EH (cell line): ENCODE data around the gene FBXO42.

Experiments
- DNase-seq: peaks from one replicate; pipeline ENCODE4 v3.0.0-alpha.2; 2015; ENCODE audit warnings: low read depth

The FBXO42 gene

GRCh38 chr1:16204634-16205333 is 147.5 kb downstream of the FBXO42 start:
- DNase-seq = no peak

DNA sequence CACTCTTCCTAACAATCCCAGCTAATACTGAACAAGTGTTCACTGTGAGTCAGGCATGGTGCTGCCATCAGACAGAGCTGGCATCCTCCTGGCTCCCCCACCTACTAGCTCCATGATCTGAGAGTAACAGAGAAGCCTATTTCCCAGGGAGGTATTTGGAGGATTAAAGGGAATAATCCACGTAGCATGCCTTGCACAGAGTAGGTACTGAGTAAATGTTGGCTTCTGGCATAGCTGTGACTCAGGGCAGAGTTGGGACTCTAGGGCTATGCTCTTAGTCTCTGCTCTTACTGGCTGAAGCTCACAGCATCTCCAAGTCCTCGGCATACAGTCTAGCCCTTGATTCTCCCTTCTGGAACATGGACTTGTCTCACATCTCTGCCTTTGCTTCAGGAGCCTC is 148.1 kb downstream of the FBXO42 start:
- DNase-seq = no peak

- DNase-seq = no peak
These were observed 148.7 kb downstream of the FBXO42 start for GRCh38 chr1:16203550-16203949.

GRCh38 chr1:16202281-16203210 is 149.7 kb downstream of the FBXO42 start:
- DNase-seq = no peak

DNA sequence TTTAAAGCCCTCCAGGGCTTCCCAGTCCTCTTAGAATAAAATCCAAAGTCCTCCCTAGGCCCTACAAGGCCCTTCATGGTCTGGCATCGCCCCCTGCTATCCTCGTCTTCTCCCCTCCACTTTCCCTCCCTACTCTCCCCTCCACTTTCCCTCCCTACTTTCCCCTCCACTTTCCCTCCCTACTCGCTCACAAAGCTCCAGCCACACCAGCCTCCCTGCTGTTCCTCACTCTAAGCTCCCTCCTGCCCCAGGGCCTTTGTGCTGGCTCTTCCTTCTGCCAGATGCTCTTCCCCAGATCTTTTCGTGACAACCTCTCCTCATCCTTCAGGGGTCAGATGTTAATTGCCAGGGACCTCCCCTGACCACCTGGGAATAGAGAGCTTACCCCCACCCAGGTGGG is 152.6 kb downstream of the FBXO42 start:
- DNase-seq = no peak

DNA sequence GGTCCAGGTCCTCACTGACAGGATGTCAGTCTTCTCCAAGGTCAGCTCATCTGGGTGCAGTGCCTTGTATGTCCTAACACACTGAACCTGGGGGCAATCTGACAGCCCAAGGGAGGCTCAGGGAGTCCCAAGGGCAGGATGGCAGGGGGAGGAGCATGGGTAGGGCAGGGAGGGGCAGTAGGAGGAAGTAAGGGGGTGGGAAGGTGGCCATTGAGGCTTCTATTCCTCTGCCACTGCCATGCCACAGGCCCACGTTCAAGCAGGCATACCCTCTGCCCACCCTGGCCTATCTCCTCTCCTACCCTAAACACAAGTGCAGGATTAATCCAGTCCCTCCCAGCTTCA is 153.2 kb downstream of the FBXO42 start:
- DNase-seq = no peak

- no peak for DNase-seq
These were observed 153.7 kb downstream of the FBXO42 start for GRCh38 chr1:16198444-16199156.

DNA sequence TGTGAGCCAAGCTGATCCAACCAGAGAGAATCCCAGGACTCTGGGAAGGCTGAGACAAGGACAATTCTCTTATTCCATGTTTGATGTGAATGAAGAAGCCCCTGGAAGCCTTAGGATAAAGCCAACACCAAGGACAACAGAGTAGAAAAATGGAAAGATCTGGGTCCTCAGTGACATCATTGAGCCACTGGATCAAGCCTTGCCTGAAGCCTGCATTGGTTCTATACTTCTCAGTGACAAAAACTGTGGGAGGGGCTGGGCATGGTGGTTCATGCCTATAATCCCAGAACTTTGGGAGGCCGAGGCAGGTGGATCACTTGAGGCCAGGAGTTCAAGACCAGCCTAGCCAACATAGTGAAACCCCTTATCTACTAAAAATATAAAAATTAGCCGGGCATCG is 155.4 kb downstream of the FBXO42 start:
- no peak for DNase-seq
